CD4-positive, alpha-beta T cell treated with Interleukin-15 for 1 hour (primary cell): ENCODE data around the gene UGT1A5.
"Not testable (repeated sequence)": the region's sequence is repeated elsewhere in the genome, so short reads cannot be mapped to it uniquely, and the experiment has no call there.

Experiments used
- DNase-seq: peaks from one replicate; pipeline ENCODE4 v3.0.0-alpha.2; 2020

UGT1A5 gene

GRCh38 chr2:233747283-233747544 is 34.5 kb downstream of the UGT1A5 start:
- no peak for DNase-seq

GRCh38 chr2:233750689-233751088 is 38.0 kb downstream of the UGT1A5 start:
- not testable (repeated sequence) for DNase-seq

GRCh38 chr2:233751212-233752009 is 38.7 kb downstream of the UGT1A5 start:
- not testable (repeated sequence) for DNase-seq

DNA sequence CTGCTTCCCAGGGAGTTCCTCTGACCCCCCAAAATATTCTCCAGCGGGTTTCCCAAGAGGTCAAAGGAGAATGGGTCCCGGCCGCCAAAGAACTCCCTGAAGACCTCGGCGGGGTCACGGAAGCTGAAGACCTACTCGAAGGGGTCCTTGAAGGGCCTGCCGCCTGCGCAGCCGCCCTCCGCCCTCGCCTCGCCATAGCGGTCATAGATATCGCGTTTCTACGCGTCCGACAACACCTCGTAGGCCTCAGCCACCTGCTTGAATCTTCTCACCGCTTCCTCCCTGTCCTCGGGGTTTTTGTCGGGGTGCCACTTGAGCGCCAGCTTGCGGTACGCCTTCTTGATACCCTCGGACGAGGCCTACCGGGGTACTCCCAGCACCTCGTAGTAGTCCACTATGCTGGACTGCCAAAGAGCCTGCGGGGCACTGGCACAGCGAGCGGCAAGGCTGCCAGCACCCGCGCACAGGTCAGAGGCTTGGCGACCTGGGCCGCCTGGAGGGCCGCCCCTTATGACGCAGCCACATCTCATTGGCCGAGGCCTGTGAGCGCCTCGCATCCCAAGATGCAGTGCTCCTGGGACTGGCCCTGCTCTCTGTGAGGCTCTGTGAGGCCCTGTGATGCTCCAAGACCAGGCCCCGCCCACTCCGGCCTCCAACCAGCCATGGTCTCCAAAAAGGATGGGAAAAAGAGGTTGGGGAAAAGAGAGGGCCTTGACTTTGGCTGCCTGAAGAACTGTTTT is 42.3 kb downstream of the UGT1A5 start:
- DNase-seq: no peak

DNA sequence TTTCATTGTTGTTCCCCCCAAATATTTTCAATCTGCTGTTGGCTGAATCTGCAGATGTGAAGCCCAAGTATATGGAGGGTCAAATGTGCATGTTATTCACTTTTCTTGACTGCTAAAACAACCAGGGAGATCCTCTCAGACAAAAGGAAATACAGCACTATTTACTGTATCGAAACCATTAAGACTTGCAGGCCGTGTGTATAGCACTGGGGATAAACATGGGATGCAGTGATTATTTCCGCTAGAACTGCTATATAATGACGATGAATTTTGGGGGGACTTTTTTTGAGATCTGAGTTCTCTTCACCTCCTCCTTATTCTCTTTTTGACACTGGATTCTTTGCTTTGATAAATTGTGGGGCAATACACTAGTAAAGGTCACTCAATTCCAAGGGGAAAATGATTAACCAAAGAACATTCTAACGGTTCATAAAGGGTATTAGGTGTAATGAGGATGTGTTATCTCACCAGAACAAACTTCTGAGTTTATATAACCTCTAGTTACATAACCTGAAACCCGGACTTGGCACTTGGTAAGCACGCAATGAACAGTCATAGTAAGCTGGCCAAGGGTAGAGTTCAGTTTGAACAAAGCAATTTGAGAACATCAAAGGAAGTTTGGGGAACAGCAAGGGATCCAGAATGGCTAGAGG is 43.8 kb downstream of the UGT1A5 start:
- DNase-seq: no peak

- DNase-seq: no peak
Observed at GRCh38 chr2:233758141-233758540, 45.4 kb downstream of the UGT1A5 start.

GRCh38 chr2:233758849-233759248 is 46.1 kb downstream of the UGT1A5 start:
- no peak for DNase-seq

- no peak for DNase-seq
Observed at GRCh38 chr2:233760043-233760442, 47.3 kb downstream of the UGT1A5 start, which contains the start of gene UGT1A1. Gene UGT1A1 (plus strand): TSS chr2:233760270. CDS start chr2:233760288, 18 bp downstream.

- no peak for DNase-seq
Observed at GRCh38 chr2:233761040-233761769, 48.5 kb downstream of the UGT1A5 start.

DNA sequence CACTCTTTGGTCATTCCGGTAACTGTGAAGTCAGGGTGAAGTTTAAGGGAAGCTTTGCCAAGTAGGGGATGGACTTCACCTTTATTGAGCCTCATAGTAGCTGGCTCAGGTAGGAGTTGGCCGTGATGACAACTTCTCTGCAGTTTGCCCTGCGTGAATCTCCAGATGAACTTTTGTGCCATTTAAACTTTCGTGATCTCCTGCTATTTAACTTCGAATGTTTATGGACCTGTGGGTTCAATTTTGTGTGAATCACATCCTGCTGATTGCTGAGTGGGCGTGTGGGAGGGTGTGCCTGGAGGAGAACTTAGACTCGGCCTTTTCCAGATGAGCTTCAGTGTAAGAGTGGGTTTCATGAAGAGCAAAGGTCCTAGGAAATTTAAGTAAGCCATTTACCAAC is 51.6 kb downstream of the UGT1A5 start:
- DNase-seq: no peak

GRCh38 chr2:233764761-233765160 is 52.1 kb downstream of the UGT1A5 start:
- no peak for DNase-seq

GRCh38 chr2:233766416-233766815 is 53.7 kb downstream of the UGT1A5 start:
- DNase-seq: no peak

DNA sequence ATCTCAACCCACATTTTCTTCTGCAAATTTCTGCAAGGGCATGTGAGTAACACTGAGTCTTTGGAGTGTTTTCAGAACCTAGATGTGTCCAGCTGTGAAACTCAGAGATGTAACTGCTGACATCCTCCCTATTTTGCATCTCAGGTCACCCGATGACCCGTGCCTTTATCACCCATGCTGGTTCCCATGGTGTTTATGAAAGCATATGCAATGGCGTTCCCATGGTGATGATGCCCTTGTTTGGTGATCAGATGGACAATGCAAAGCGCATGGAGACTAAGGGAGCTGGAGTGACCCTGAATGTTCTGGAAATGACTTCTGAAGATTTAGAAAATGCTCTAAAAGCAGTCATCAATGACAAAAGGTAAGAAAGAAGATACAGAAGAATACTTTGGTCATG is 55.4 kb downstream of the UGT1A5 start:
- DNase-seq: no peak

GRCh38 chr2:233769260-233769659 is 56.6 kb downstream of the UGT1A5 start:
- no peak for DNase-seq

GRCh38 chr2:233772153-233772552 is 59.4 kb downstream of the UGT1A5 start:
- DNase-seq: no peak

DNA sequence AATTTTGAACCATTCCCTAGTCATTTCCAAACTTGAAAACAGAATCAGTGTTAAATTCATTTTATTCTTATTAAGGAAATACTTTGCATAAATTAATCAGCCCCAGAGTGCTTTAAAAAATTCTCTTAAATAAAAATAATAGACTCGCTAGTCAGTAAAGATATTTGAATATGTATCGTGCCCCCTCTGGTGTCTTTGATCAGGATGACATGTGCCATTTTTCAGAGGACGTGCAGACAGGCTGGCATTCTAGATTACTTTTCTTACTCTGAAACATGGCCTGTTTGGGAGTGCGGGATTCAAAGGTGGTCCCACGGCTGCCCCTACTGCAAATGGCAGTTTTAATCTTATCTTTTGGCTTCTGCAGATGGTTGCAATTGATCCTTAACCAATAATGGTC is 59.9 kb downstream of the UGT1A5 start:
- no peak for DNase-seq

DNA sequence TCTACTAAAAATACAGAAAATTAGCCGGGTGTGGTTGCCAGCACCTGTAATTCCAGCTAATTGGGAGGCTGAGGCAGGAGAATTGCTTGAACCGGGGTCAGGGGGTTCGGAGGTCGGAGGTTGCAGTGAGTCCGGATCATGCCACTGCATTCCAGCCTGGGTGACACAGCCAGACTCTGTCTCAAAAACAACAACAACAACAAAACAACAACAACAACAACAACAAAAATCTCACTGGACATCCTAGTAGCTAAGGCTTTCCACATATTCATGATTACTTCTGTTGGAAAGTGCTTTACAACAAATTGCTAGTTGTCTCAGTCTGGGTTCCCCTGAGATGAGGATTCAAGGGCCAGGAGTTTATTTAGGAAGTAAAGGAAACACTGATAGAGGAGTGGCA is 61.1 kb downstream of the UGT1A5 start:
- no peak for DNase-seq

DNA sequence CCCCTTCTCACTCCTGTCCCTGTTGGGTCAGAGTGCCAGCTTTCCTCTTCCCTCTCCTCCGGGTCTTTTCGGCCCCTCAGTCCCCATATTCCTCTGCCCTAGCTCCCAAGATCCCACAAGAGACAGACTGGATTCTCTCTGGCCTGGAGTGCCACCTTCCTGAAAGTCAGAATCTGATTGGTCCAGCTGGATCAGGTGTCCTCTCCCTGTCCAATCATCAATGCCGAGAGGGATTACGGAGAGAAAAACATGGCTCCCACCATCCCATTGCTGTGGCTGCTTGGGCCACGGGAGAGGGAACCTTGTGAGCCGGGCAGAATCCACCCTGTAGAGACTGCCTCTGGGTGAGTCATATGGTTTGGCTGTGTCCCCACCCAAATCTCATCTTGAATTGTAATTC is 62.7 kb downstream of the UGT1A5 start:
- no peak for DNase-seq

- DNase-seq: no peak
Observed at GRCh38 chr2:233778030-233778429, 65.3 kb downstream of the UGT1A5 start, which contains the start of gene MROH2A. Gene MROH2A (plus strand): TSS chr2:233778330. CDS start chr2:233779359, 1,029 bp downstream.

- DNase-seq: no peak
Observed at GRCh38 chr2:233779722-233780121, 67.0 kb downstream of the UGT1A5 start.

GRCh38 chr2:233780771-233781170 is 68.1 kb downstream of the UGT1A5 start:
- DNase-seq: no peak

GRCh38 chr2:233789554-233789953 is 76.8 kb downstream of the UGT1A5 start:
- DNase-seq: no peak
